HG03457 (cell line): ENCODE data around the gene SOST.

ENCODE experiments used
- ATAC-seq: cut with Tn5 transposase; IDR thresholded peaks from one replicate; pipeline ENCODE4 v1.9.1; 2021; ENCODE audit warnings: moderate number of reproducible peaks; ENCODE audit not compliant: unreplicated experiment

The SOST gene

GRCh38 chr17:43774304-43775250 lies 16.0 kb upstream of the SOST start:
- ATAC-seq: no peak

- no peak for ATAC-seq
Measured at GRCh38 chr17:43772877-43773648, 14.5 kb upstream of the SOST start.

GRCh38 chr17:43771463-43771862 lies 12.9 kb upstream of the SOST start:
- no peak for ATAC-seq

- no peak for ATAC-seq
Measured at GRCh38 chr17:43770957-43771356, 12.4 kb upstream of the SOST start.

DNA sequence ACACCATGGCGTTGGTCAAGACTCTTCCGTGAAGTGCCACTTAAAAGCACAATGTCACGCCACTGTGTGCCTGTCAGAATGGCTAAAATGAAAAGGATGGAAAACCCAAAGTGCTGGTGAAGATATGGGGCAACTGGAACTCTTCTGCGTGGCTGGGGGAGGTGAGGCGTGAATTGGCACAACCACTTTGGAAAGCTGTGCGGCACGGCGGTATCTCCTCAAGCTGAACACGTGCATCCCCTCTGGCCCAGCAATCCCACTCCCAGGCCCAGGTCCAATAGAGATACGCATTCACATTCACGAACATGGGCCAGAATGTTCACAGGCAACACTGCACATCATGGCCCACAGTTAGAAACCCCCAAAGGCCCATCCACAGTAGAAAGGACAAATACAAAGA lies 11.3 kb upstream of the SOST start:
- no peak for ATAC-seq

- ATAC-seq: no peak
Measured at GRCh38 chr17:43769426-43769825, 10.8 kb upstream of the SOST start.

- ATAC-seq: no peak
Measured at GRCh38 chr17:43768943-43769342, 10.4 kb upstream of the SOST start.

GRCh38 chr17:43768382-43768781 lies 9.8 kb upstream of the SOST start:
- ATAC-seq: no peak

GRCh38 chr17:43767713-43768059 lies 9.1 kb upstream of the SOST start:
- ATAC-seq: no peak

DNA sequence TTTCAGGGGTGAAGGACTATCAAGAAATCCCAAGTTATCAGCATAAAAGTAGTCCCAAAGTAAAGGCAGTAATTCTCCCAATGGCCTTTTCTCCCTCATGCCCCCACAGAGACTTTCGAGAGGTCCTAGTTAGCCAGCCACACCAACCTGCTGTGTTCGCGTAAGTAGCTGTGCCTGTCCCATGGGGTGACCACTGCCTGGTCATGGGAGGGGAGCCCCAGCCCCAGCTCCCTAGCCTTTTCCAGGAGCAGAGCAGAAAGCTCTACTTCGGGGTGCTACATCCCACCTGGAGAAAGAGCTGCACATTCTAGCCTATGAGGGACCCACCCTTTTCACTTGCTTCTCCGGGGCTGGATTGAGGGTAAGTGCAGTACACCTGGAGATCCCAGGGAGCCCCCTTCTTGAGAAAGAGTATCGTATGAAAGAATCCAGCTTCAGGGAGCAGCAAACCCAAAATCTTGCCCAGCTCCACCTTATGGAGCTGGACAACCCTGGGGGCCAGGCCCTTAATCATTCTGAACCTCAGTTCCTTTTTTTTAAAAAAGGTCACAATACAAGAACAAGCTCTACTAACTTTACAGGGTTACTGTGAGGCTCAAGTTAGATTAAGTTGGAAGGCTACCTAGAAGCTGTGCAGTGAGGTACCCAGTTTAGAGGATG lies 8.6 kb upstream of the SOST start:
- no peak for ATAC-seq

GRCh38 chr17:43766413-43767052 lies 7.9 kb upstream of the SOST start:
- no peak for ATAC-seq

- ATAC-seq: no peak
Measured at GRCh38 chr17:43760254-43760852, 1.8 kb upstream of the SOST start.

- ATAC-seq: no peak
Measured at GRCh38 chr17:43759836-43760235, 1.2 kb upstream of the SOST start.

- ATAC-seq: no peak
Measured at GRCh38 chr17:43758086-43758485, 505 bp downstream of the SOST start.

GRCh38 chr17:43757171-43757660 lies 1.4 kb downstream of the SOST start:
- no peak for ATAC-seq

- no peak for ATAC-seq
Measured at GRCh38 chr17:43756201-43756600, 2.4 kb downstream of the SOST start.

GRCh38 chr17:43755389-43755875 lies 3.2 kb downstream of the SOST start:
- no peak for ATAC-seq

- ATAC-seq: no peak
Measured at GRCh38 chr17:43754947-43755346, 3.6 kb downstream of the SOST start.

DNA sequence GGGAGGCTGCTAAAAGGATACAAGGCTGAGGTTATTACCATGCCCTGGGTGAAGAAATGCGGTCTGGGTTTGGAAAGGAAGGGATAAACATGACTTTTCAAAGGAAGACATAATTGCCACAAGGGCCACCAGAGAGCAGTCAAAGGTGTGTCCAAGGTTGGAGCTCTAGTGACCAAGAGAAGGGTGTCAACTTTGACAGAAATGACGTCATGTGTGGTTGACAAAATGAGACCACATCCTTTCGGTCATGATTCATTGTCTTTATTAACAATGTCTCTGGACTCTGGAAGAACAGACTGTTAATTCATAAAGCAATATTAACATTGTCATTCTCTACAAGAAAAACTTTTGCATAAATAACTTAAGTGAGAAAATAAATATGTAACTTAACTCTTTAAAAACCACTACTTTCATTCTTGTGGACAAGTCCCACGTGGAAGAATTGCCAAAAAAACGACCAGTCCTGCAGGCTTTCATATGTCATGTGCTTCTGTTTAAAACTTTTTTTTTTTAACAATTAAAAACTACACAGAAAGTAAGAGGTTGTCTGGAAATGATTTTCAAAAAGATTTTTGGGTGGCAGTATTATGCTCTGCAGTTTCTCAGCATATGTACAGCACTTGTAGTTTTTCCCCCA lies 5.0 kb downstream of the SOST start:
- ATAC-seq: no peak

DNA sequence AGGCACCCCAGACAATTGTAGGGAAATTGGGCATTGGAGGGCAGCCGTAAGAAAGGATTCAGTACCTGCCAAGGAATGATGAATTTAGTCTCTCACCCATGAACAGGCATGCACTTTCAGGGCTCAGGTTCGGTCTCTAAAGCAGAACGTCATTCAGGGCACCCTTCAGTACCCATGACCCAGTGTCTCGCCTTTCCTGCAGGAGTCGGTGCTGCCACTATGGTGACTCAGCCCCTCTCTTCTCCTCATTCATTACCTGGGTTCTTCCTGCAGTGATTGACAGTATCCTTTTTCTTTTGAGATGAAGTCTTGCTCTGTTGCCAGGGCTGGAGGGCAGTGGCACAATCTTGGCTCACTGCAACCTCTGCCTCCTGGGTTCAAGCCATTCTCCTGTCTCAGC lies 8.4 kb downstream of the SOST start:
- no peak for ATAC-seq
